NCI-H774 (cell line): Measurements from ENCODE around the gene TERT.
A peak's percentile ranks its signal among the peaks of the same experiment; 100 is the strongest.
"Not testable (repeated sequence)": the region's sequence is repeated elsewhere in the genome, so short reads cannot be mapped to it uniquely, and the experiment has no call there.

Source experiments
- DNase-seq: peaks from one replicate; lab custom pipeline; 2025; lab: John Stamatoyannopoulos, UW

TERT gene

DNA sequence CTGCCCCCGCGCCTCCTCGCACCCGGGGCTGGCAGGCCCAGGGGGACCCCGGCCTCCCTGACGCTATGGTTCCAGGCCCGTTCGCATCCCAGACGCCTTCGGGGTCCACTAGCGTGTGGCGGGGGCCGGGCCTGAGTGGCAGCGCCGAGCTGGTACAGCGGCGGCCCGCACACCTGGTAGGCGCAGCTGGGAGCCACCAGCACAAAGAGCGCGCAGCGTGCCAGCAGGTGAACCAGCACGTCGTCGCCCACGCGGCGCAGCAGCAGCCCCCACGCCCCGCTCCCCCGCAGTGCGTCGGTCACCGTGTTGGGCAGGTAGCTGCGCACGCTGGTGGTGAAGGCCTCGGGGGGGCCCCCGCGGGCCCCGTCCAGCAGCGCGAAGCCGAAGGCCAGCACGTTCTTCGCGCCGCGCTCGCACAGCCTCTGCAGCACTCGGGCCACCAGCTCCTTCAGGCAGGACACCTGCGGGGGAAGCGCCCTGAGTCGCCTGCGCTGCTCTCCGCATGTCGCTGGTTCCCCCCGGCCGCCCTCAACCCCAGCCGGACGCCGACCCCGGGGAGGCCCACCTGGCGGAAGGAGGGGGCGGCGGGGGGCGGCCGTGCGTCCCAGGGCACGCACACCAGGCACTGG is 548 bp downstream of the TERT start:
- DNase-seq, result no peak

DNA sequence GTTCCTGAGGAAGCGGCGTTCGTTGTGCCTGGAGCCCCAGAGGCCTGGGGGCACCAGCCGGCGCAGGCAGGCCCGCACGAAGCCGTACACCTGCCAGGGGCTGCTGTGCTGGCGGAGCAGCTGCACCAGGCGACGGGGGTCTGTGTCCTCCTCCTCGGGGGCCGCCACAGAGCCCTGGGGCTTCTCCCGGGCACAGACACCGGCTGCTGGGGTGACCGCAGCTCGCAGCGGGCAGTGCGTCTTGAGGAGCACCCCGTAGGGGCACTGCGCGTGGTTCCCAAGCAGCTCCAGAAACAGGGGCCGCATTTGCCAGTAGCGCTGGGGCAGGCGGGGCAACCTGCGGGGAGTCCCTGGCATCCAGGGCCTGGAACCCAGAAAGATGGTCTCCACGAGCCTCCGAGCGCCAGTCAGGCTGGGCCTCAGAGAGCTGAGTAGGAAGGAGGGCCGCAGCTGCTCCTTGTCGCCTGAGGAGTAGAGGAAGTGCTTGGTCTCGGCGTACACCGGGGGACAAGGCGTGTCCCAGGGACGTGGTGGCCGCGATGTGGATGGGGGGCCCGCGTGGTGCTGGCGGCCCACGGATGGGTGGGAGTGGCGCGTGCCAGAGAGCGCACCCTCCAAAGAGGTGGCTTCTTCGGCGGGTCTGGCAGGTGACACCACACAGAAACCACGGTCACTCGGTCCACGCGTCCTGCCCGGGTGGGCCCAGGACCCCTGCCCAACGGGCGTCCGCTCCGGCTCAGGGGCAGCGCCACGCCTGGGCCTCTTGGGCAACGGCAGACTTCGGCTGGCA is 1.3 kb downstream of the TERT start:
- DNase-seq, result no peak

DNA sequence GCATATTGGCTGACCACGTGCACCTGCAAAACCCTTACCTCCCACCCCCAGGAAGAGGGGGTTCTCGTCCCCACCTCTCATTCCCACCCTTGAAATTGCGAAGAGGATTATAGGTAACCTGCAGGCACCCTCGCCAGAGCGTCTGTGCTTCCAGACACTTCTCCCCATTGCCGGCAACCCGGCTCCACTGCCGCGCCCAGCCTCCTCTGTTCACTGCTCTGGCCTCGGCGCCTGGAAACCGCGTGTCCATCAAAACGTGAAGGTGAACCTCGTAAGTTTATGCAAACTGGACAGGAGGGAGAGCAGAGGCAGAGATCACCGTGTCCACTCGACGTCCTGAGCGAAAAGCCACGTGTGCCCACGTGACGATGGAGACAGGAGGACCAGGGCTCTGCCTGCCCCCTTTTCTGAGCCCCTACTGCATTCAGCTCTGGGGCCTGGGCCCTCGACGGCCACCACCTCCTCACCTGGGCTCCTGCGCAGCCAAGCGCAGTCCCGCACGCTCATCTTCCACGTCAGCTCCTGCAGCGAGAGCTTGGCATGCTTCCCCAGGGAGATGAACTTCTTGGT is 1.9 kb downstream of the TERT start:
- DNase-seq, result no peak

DNA sequence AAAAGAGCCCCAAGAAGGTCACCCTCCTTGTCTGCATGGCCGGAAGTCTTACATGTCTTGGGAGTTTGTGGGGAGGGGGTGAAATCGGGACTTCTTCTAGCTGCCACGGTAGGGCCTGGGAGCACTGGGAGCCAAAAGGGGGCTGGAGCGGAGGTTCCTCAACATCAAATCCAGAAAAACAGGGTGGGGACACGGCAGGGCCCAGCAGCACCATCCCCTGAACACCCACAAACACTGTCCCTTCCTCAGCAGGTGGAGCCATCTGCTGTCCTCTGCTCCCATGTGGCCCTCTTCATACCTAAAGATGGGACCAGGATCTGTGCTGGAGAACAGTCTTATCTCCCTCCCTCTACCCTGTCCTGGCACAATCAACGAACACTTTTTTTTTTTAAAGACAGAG is 2.7 kb downstream of the TERT start:
- no peak for DNase-seq

DNA sequence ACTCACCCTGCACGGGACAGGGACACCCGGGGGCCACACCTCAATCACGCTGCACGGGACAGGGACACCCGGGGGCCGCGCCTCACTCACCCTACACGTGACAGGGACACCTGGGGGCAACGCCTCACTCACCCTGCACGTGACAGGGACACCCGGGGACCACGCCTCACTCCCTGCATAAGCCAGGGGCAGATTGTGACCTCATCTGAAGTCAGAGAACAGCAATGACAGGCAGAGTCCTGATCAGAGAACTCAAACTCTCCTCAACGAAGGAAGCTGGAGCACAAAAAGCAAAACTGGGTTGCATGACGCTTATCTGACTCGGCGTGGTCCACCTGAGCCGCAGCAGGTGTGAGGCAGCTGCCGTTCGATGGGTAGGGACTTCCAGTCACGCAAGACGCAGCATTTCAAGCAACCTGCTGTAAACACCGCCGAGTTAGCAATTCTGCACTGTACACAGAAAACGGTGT is 3.2 kb downstream of the TERT start:
- peak; percentile 53 for DNase-seq

DNA sequence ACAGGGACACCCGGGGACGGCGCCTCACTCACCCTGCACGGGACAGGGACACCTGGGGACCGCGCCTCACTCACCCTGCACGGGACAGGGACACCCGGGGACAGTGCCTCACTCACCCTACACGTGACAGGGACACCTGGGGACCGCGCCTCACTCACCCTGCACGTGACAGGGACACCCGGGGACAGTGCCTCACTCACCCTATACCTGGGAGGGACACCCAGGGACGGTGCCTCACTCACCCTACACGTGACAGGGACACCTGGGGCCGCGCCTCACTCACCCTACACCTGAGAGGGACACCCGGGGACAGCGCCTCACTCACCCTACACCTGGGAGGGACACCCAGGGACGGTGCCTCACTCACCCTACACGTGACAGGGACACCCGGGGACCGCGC is 3.9 kb downstream of the TERT start:
- DNase-seq, result not testable (repeated sequence)

DNA sequence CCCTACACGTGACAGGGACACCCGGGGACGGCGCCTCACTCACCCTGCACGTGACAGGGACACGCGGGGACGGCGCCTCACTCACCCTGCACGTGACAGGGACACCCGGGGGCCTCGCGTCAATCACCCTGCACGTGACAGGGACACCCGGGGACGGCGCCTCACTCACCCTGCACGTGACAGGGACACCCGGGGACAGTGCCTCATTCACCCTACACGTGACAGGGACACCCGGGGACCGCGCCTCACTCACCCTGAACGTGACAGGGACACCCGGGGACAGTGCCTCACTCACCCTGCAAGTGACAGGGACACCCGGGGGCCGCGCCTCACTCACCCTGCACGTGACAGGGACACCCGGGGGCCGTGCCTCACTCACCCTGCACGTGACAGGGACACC is 5.3 kb downstream of the TERT start:
- not testable (repeated sequence) for DNase-seq

DNA sequence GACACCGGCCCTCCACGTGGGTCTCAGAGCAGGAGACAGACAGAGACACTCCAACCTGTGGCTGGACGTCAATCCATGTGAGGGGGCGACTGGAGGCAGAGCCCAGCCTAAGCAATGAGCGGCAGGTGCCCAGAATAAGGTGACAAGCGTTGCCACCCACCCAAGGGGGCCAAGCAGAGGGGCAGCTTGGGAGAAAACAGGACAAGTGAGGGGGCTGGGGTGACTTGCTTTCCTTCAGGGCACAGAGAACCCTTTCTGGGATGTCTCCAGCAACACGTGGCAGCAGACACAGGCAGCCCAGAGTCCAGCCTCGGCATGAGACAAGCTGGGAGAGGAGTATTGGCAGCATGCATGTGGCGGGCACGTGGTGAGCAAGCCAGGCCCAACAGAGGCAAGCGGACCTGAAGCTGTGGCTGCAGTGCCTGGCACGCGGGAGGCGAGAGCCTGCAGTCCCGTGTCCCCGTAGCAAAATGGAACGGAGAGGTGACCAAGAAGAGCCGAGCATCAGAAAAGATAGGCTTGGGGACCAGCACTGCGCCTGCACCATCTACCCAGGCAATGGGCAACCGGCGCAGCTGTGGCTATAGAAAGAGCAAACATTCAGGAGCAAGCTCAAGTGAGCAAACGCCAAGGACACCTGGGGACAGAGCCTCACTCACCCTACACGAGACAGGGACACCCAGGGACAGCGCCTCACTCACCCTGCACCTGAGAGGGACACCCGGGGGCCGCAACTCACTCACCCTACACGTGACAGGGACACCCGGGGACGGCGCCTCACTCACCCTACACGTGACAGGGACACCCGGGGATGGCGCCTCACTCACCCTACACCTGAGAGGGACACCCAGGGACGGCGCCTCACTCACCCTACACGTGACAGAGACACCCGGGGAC is 6.2 kb downstream of the TERT start:
- no peak for DNase-seq

DNA sequence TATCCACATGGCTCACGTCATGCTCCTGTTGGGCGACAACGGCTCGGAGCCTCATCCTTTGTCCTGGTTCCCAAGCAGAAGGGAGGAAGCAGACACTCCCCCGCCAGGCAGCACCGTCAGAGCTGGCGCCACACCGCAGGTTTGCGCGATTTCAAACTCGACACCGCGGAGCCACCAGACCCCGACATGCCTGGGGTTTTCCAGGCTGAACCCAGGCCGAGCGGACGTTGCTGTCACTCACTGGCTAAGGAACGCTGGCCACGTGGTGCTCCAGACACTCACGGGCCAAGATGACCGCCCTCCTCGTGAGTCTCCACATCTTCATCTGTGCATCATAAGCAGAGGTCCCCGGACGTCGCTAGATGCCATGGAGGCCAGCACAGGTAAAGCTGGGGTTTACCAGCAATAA is 9.0 kb downstream of the TERT start:
- DNase-seq, result no peak

DNA sequence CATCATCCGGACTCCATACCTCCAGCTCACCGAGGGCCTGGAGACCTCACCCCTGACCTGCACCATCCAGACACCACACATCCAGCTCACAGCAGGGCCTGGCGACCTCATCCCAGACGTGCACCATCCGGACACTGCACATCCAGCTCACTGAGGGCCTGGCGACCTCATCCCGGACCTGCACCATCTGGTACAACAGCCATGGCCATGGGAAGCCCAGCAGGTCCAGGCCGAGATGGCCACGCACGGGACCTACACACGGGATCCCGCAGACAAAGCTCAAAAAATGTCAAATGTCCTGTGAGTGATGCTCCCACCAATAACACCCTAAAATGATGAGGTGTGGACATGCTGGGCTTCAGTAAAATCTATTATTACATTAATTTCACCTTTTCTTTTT is 9.7 kb downstream of the TERT start:
- no peak for DNase-seq

DNA sequence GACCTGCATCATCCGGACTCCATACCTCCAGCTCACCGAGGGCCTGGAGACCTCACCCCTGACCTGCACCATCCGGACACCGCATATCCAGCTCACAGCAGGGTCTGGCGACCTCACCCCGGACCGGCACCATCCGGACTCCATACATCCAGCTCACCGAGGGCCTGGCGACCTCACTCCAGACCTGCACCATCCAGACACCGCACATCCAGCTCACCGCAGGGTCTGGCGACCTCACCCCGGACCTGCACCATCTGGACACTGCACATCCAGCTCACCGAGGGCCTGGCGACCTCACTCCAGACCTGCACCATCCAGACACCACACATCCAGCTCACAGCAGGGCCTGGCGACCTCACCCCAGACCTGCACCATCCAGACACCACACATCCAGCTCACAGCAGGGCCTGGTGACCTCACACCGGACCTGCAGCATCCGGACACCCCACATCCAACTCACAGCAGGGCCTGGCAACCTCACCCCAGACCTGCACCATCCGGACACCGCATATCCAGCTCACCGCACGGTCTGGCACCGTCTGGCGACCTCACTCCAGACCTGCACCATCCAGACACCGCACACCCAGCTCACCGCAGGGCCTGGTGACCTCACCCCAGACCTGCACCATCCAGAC is 10.4 kb downstream of the TERT start:
- DNase-seq, result not testable (repeated sequence)

DNA sequence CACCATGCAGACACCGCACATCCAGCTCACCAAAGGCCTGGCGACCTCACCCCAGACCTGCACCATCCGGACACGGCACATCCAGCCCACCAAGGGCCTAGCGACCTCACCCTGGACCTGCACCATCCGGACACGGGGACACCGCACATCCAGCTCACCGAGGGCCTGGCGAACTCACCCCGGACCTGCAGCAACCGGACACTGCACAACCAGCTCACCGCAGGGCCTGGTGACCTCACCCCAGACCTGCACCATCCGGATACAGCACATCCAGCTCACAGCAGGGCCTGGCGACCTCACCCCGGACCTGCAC is 11.2 kb downstream of the TERT start:
- not testable (repeated sequence) for DNase-seq

DNA sequence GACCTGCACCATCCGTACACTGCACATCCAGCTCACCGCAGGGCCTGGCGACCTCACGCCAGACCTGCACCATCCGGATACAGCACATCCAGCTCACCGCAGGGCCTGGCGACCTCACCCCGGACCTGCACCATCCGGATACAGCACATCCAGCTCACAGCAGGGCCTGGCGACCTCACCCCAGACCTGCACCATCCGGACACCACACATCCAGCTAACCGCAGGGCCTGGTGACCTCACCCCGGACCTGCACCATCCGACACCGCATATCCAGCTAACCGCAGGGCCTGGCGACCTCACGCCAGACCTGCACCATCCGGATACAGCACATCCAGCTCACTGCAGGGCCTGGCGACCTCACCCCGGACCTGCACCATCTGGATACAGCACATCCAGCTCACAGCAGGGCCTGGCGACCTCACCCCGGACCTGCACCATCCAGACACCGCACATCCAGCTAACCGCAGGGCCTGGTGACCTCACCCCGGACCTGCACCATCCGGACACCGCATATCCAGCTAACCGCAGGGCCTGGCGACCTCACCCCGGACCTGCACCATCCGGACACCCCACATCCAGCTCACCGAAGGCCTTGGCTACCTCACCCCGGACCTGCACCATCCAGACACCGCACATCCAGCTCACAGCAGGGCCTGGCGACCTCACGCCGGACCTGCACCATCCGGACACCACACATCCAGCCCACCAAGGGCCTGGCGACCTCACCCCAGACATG is 11.7 kb downstream of the TERT start:
- not testable (repeated sequence) for DNase-seq

DNA sequence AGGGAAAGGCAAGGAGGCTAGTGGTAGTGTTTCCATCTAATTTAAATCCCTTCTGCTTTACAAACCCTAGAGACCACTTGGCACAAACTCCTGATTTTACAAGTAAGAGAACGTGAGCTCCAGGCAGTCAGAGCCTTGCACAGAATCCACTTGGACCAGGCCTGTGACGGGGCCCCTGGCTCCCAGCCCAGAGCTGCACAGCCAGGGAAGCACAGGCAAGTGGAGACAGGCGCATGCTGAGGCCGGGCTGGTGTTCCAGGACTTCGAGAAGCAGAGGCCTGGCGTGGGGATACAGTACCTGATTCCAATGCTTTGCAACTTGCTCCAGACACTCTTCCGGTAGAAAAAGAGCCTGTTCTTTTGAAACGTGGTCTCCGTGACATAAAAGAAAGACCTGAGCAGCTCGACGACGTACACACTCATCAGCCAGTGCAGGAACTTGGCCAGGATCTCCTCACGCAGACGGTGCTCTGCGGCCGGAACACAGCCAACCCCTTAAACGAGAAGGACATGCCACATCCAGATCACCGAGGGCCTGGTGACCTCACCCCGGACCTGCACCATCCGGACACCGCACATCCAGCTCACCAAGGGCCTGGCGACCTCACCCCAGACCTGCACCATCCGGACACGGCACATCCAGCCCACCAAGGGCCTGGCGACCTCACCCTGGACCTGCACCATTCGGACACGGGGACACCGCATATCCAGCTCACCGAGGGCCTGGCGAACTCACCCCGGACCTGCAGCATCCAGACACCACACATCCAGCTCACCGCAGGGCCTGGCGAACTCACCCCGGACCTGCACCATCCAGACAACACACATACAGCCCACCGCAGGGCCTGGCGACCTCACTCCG is 12.5 kb downstream of the TERT start:
- no peak for DNase-seq

DNA sequence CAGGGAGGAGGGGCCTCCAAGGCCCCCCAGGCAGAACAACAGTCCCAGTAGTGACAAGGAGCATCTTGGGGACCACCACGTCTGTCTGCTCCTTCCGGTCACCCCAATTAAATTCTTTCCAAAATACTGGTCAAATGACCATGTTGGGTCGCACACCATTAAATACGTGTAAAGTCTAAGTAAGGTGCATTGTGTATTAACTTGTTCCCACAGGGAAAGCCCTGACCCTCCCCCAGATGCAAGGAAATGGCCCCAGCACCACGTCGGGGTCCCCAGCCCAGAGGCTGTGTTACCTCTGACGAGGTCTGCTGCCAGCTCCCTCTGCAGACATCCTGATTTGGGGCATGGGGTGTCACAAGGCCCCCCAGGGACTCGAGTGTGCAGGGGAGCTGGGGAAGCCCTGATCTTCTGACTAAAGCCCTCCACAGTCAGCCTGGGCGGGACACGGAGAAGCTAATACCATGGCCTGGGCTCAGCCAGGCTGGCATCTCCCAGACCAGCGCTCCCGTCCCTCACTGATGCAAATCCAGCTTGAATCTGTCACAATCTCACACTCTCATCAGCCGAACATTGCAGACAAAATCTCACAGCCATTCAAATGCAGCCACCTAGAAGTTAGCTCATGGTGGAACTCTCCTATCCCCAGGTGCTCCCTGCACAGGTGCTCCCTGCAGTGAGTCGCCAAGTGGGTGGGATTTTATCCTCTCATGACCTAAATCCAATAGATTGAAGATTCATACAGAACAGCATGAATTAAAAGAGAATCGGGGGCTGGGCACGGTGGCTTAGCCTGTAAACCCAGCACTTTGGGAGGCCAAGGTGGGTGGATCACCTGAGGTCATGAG is 13.6 kb downstream of the TERT start:
- no peak for DNase-seq

DNA sequence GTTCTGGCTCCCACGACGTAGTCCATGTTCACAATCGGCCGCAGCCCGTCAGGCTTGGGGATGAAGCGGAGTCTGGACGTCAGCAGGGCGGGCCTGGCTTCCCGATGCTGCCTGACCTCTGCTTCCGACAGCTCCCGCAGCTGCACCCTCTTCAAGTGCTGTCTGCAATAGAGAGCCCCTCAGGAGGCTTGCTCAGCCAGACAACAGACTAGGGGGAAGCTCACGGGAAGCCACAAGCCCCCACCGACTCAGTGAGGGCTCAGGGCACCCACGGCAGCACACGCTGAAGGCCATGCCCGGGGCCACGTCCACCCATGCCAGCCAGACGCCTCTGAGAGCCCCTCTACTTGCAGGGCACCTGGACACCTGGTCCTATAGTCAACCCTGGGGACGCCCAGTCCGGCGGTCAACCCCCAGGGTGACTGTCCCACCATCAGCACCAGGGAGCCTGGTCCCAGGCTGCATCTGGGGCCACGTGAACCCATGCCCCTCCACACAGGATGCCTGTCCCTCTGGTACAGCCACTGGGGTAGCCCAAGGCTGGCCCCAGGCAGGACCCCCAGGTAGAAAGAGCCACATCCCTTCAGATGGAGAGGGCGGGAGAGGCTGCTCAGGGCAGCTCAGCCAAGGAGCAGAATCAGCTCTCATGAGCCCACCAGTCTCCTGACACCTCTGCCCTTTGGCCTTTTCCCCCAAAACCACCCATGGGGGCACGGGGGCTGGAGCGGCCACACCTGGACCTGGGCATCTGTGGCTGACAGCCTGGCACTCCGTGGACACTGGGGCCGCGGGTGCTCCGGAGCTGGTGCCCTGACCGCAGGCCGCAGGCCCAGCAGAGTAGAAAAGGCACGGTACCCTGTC is 14.5 kb downstream of the TERT start:
- DNase-seq, result no peak

DNA sequence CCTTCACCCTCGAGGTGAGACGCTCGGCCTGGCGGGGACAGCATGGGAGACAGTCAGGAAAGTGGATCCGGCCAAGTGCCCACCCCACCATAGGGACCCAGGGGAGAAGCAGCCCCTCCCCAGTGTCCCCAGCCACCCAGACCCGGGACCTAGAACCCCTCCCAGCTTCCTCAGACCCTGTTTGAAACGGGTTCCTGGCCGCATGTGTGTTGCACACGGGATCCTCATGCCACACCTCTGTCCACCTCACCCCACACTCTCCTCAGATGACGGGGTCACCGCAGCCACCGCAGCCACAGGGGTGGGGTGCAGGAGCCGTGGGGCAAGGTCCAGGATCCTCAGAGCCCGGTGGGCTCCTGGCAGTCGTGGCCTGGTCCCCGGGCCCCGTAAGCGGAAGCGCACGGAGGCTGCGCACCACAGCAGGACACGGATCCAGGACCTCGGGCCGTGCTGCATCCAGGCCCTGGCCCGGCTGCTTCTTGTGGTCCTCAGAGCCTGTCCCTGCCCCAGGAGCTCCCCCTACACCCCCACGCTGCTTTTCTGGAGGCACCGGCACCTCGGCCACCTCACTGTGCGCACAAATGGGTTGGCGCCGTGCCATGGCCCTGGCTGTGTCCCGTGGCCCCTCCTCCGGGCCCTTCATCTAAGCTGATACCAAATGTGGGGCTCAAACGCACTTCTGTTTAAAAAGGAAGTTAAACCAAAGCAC is 15.3 kb downstream of the TERT start:
- DNase-seq, result no peak
